NCI-H2171 treated with DMSO at 0.1 percent for 48 hours (cell line): Measurements from ENCODE around the gene GNAQ.
A peak's percentile ranks its signal among the peaks of the same experiment; 100 is the strongest.
"Not testable (repeated sequence)": the region's sequence is repeated elsewhere in the genome, so short reads cannot be mapped to it uniquely, and the experiment has no call there.

ENCODE experiments used
- DNase-seq: peaks from one replicate; lab custom pipeline; 2025; lab: John Stamatoyannopoulos, UW

Gene GNAQ

DNA sequence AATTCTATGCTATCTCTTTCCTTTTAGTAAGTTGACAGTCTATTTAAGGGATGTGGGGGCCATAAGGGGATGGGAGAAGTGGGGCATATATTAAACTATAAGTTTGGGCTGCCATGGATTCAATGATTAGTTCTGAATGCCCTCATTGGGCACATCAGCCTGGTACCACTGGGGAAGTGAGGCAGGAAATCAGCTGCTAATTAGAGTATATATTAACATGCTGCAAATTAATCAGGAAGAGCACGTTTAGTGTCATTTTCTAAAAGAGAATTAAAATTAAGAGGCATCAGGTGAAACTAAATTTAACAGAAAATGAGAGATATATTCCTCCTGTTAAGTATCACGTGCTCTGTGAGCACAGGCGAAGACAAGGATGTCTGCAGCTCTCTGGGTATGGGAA is 260.4 kb downstream of the GNAQ start:
- DNase-seq = no peak

DNA sequence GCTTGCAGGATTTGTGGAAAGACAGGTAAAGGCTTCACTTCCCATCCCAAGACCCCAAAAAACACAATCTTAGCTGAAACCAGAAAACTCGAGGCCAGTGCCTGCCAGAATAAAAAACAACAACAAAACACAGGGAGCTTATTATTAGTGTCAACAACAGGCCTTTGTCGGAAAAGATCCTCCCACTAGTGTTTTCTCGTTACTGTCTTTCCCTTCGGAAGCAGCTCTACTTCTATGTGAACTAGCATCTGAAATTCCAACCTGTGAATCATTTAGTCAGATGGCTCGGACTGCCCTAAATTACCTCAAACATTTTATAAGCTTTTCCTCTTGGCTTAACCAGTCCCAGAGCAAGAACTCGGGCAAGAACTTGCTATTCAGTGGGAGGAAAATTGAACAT is 261.3 kb downstream of the GNAQ start:
- no peak for DNase-seq

DNA sequence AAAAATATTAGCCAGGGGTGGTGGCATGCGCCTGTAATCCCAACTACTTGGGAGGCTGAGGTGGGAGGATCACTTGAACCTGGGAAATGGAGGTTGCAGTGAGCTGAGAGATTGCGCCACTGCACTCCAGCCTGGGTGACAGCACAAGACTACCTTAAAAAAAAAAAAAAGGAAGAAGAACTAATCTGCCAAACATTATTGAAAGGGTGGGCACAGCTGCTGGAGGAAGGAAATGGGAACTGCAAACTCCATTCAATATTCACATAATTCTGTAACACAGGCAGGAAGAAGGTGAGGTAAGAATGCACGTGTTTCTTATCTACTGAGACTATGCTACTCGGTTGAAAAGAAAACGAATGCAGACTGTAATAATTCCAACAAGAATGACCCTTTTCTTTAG is 262.4 kb downstream of the GNAQ start:
- no peak for DNase-seq

DNA sequence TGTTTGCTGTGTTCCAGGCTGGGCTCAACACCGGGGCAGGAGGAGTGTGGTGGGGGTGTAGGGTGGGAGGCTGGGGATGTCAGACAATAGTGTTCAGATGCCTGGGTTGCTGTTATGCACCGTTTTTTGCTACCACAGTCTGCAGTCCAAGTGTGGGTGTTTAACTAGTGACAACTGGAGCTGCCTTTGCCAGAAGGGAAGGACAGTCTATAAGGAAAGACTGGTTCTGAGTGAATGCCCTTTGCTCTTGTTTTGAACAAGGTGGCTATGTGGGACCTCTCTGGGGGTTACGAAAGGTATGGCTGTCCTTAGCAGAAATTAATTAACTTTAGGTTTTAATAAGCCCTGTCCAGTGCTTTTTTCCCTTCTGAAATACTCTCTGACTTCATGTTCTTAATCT is 265.0 kb downstream of the GNAQ start:
- DNase-seq = no peak

DNA sequence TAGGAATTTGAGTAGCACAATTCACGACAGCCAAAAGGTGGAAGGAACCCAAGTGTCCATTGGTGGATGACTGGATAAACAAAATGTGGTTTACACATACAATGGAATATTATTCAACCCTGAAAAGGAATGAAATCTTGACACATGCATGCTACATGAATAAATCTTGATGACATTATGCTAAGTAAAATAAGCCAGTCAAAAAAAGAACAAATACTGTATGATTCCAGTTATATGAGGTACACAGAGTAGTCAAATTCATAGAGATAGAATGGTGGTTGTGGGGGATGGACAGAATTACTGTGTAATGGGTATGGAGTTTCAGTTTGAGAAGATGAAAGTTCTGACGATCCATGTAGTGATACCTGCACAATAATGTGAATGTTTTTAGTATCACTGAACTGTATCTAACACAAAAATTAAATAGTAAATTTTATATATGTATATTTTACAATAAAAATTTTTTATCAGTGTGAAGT is 265.8 kb downstream of the GNAQ start:
- no peak for DNase-seq

DNA sequence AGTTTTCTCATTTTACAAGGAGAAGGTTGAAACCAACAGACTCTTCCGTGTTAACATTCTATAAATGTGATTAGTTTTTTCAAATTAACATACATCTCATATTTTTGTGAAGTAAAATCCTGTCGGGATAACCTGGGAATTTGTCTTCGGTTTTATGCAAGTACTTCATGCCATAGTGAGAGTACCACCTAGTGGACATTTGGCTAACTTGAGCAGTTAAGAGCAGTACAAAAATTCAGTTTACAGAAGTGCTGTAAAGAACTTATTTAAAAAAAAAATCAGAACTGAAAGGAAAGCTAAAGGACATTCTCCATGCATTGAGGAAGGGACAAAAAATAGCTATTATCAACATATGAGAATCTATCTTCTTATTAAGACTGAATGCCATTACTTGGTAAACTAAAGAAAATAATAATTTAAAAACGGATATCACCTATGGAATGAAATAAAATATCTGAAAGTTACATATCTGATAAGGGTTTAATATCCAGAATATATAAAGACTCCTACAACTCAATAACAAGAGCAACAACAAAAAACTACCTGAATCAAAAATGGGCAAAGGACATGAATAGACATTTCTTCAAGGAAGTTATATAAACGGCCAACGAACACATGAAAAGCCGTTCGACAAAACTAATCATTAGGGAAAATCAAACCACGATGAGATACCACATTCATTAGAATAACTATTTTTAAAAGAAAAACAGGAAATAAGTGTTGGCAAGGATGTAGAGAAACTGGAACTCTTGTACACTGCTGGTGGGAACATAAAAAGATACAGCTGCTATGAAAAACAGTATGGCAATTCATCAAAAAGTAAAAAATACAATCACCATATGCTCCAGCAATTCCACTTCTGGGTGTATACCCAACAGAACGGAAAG is 266.5 kb downstream of the GNAQ start:
- DNase-seq = peak; percentile 18

DNA sequence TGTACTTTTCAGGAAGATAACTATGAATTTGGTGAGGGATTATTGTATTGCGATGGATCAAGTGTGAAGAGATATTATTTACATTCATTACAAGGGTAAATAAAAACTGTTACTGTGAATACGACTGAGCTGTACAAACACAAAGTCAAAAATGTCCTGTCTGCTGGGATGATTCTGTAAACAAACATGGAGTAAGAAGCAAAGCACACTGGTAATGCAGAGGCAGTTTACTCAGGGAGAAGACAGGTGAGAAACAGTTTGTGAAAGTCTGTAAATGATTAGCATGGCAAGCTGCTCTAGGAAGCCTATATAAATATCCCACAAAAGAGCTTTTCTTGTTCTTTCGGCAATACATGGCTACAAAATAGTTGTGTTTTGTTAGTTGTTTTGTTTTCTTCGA is 268.0 kb downstream of the GNAQ start:
- DNase-seq = no peak

DNA sequence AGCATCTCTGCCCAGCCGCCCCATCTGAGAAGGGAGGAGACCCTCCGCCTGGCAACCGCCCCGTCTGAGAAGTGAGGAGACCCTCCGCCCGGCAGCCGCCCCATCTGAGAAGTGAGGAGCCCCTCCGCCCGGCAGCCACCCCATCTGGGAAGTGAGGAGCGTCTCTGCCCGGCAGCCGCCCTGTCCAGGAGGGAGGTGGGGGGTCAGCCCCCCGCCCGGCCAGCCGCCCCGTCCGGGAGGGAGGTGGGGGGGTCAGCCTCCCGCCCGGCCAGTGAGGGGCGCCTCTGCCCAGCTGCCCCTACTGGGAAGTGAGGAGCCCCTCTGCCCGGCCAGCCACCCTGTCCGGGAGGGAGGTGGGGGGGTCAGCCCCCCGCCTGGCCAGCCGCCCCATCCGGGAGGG is 270.7 kb downstream of the GNAQ start:
- not testable (repeated sequence) for DNase-seq

DNA sequence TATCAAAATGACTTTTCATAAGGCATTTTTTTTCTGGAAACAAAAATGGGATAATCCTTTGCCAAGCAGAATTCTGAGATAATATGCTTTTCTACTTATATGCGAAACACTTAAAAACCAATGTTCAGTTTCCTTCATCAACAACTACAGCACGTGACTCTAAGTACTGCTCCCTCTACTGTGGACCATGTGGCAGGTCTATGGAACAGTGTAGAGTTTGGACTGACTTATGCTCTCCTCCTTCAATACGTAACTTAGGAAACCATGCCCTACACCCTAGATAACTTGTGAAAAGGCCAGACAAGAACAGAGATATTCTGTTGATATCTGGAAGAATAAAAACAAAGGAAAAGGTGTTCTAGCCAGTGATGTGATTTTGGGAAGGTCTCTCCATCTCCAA is 272.2 kb downstream of the GNAQ start:
- DNase-seq = no peak

DNA sequence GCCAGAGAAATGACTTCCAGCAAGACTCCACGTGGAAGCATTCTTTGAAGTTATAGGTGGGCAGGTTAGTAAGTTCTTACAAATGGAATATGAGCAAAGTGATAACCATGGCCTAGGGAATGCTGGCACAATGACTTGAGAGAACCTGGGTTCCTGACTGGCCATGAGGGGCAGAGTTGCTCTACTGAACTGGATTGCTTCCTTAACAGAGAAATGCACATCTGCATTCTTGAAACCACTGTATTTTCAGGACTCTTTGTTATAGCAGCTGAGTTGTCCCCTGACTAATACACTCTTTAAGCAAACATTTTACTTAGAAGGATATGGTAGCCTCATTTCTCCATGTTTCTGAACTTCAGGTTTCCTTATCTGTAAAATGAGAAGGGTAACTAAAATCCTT is 275.2 kb downstream of the GNAQ start:
- no peak for DNase-seq

DNA sequence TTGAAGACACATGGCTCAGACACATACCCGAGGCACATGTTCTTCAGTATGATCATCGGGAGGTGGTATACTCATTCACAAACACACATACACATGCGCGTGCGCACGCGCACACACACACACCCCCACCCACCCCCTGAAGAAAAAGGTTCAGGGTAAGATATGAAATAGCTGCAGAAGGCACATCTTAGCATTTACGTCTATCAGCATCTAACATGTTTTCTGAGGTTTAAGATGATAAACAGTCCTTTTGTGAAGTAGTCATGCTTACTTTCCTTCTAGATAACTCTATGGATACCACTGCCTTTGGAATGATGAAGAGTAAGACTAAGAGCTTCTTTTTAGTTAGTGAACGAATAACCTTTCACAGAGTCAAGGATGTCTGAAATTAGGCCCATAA is 278.4 kb downstream of the GNAQ start:
- no peak for DNase-seq

DNA sequence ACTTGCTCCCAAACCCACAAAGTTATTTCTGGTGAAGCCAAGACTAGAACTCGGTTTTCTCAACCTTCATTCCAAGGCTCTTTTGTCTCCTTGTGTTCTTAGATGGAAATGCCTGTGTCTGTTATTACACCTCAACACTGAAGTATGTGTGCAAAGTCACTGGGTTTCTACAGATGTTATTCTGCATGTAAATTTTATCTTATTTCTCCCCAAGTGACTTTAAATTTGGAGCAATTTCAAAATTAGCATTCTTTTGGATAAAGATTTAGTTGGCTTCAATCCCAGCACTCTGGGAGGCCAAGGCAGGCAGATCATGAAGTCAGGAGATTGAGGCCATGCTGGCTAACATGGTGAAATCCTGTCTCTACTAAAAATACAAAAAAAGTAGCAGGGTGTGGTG is 279.1 kb downstream of the GNAQ start:
- DNase-seq = no peak

DNA sequence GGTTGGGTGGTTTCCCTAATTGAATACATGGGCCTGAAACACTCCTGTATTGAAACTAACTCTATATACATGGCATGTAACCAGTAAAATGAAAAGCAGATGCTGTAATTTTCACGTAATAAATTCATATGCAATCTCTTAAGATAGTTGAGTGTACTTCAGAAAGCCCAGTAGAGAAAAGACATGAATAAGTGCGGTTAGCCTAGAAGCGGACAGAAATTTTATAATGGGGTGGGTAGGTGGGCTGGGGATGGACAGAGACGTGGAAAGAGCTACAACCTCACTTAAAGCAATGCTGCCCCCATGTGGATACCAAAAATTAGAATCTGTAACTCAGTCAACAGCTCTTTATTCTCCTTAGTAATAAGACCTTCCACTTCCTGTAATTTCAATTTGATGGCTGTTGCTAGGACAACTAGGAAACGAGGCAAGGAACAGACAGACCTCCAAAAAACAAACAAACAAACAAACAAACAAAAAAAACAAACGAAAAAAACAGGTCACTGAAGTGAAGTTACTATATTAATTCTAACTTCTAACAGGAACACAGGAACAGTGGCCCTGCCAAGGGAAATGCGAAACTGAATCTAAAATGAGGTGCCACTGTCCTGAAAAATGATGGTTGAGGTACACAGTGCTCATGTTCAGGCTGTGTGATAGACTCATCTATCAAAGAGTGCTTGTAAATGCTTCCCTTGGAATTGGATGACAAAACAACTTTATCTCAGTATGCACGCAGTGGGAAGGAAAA is 280.1 kb downstream of the GNAQ start:
- peak; percentile 62 for DNase-seq

DNA sequence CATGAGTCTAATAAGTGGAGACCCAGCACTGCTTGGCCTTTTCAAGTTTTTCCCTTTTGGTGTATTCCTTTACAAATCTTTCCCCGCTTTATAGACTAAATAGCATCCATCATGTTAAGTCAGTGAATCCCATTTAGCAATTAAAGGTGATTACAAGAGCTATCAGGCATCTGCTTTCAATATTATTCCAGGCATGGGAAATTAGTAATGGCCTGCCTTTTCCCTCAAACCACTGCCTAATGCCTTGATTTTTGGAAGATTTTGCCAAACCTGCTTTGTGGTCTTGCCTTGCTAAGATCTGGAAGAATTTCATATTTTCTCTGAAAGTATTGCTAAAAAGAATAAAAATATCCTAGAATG is 280.6 kb downstream of the GNAQ start:
- no peak for DNase-seq

DNA sequence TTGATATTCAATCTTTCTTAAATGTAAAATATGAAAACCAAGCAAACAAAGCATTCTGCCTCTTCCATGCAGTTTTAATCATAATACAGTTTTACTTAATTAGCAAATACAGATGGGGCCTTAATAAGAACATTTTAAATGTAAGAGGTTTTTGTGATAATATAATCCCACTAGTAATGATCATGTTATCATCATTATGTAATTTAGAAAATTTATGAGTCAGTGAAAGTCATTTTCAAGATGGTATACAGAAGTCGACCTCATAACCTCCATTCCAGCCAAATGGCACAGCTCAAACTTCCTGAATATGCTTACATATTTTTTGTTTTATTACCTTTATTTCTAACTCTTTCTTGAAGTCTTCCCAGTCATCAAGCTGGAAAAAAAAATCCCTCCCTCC is 281.3 kb downstream of the GNAQ start:
- no peak for DNase-seq

DNA sequence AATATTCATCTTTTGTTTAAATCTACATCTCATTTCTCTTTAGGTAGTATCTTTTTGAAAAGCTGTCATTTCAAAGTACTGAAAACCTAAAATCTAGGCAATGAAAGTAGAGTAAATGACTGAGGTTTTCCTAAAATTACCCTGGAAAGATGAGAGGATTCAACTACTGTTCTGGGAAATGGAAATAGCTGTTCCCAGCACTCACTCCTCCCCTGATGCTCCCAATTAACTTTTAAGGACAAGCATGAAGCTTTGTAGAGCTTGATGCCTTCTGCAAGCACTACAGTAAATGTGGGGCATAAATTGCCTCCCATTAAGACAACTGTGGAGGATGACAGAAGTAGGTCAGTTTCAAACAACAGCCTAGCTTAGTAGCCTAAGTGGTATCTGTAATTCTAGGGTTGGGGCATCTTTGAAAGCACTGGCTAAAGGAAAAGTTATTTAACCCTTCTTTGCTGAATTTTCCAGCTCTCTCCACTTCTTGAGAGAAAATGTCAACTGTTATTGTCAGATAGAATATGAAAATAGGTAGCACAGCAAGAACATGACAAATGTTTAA is 283.3 kb downstream of the GNAQ start:
- DNase-seq = no peak

DNA sequence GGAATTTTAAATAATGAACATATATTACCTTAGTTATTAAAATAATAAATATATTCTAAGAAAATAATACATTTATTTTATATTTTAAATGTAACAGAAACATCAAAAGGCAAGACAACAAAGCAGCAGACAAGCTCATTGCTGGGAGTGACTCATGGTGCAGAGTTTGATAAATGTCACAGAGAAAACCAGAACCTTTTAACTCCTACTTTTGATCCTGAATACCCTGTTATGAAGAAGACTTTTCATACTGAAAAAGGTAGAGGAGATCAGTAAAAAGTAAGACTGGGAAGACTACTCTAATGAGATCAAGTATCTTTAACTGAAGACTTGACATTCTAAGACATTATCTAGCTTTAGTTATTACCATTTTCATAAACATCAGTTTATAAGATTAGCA is 284.4 kb downstream of the GNAQ start:
- no peak for DNase-seq

DNA sequence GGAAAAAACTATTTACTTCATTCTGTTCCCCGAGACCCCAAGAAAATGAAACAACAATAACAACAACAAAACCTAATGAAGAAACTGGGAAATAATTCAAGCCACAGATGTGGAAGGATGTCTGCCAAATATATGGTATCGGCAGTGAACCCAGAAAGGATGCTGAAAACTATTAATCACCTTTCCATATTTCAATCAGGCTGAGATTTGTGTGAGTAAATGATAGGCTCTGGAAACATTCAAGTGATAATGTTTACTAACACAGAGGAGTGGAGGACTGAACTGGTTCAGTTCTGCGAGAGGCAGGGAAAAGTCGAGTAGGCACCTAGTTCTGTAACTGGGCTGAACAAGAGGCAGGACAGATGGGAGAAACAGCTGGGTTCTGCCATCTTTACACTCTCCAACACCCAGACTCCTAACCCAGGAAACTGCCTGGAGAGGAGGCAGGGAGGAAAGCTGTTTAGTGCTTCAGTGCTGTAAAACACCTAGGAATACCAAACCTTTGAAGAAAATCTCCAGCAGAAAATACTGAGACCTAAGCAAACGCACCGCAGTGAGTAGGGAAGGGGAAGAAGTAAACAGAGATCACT is 286.7 kb downstream of the GNAQ start:
- DNase-seq = peak; percentile 75

DNA sequence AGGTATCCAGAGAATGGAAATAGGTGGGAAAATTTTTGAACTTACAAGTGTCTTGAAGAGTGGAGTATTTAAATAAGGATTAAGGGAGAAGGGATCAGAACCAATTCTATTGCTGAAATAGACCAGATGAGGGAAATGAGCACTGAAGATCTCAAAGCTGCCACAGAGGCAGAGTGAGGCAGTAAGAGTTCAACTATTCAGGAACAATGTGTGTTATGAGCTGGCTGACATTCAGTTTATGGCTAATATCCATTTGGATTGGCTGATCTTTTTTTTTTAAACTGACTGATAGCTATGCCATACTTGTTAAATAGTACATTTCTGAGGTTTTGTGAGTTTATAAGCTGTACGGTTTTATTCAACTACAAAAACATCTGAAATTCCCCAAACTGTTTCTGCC is 288.2 kb downstream of the GNAQ start:
- DNase-seq = no peak

DNA sequence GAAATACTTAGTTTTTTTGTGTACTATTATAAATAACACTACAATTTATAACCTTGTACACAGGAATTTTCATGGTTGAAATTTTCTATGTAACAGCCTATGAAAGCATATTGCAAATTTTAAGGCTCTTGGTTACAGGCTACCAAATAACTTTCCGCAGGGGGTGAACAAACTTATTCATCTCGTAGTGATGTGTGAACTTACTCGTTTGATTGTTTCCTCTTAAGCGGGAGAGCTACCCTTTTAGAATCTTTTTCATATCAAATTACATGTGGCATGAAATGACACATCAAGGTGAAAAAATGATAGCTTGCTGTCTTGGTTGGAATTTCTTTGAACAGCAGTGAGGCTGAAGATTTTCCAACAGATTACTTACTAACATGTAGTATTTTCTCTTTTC is 292.7 kb downstream of the GNAQ start:
- peak; percentile 24 for DNase-seq

DNA sequence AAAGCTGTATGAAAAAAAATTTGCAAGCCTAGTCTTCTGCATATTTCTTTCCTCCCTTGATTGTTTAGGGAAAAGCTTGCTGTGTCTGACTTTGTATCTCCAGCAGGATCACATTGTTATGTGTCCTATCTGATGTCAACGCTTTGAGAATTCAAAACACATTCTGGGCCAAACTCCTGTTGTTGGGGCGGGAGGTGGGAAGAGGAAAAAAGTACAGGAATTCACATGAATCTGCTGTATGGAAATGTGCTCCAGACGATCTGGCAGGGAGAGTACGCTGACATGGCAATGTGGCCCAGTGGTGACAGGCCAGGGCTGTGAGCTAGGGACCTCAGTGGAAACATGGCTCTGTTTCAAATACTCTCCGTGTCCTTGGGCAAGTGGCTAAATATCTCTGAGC is 296.1 kb downstream of the GNAQ start:
- DNase-seq = no peak

DNA sequence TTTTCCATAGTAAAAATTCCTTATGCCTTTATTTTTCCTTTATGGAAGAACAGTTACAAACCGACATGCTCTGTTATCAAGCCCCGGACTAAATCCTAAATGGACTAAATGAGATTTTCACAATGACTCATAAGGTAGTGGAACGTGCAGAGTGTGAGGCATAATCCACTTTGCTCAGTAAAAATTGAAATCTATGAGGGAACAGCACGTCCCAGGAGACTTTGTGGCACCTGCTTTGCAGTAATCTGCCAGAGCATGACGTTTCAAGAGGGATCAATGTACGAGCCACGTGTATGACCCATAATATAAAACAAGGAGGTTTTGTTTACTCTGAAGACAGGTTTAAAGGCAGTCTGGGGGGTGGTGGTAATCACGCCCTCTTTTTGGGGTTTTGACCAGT is 299.7 kb downstream of the GNAQ start:
- peak; percentile 91 for DNase-seq
